Activated CD8-positive, alpha-beta memory T cell treated with anti-CD3 and anti-CD28 coated beads, Interleukin-2, amount 50 U/mL, for 4 hours (primary cell): Measurements from ENCODE around the gene NANOGP8.
"Not testable (repeated sequence)": the region's sequence is repeated elsewhere in the genome, so short reads cannot be mapped to it uniquely, and the experiment has no call there.

Source experiments
- DNase-seq: peaks from one replicate; pipeline ENCODE4 v3.0.0-alpha.2; 2020

Gene NANOGP8

GRCh38 chr15:35092311-35092710, 7.2 kb upstream of the NANOGP8 start:
- no peak for DNase-seq

GRCh38 chr15:35090104-35090807, 5.2 kb upstream of the NANOGP8 start:
- no peak for DNase-seq

GRCh38 chr15:35089551-35089950, 4.5 kb upstream of the NANOGP8 start:
- no peak for DNase-seq

- DNase-seq, result no peak
Measured at GRCh38 chr15:35088329-35088728, 3.2 kb upstream of the NANOGP8 start.

GRCh38 chr15:35087759-35088158, 2.7 kb upstream of the NANOGP8 start:
- no peak for DNase-seq

GRCh38 chr15:35082371-35083348, 2.4 kb downstream of the NANOGP8 start:
- not testable (repeated sequence) for DNase-seq

- DNase-seq, result not testable (repeated sequence)
Measured at GRCh38 chr15:35081626-35082365, 3.3 kb downstream of the NANOGP8 start.

- no peak for DNase-seq
Measured at GRCh38 chr15:35080226-35080625, 4.9 kb downstream of the NANOGP8 start.

GRCh38 chr15:35078221-35078915, 6.7 kb downstream of the NANOGP8 start:
- no peak for DNase-seq

GRCh38 chr15:35071106-35071505, 14.0 kb downstream of the NANOGP8 start:
- DNase-seq, result no peak

- DNase-seq, result no peak
Measured at GRCh38 chr15:35068846-35069475, 16.1 kb downstream of the NANOGP8 start.

GRCh38 chr15:35067496-35068347, 17.4 kb downstream of the NANOGP8 start:
- DNase-seq, result no peak

- DNase-seq, result no peak
Measured at GRCh38 chr15:35066094-35066493, 19.0 kb downstream of the NANOGP8 start.

- DNase-seq, result no peak
Measured at GRCh38 chr15:35064576-35065190, 20.4 kb downstream of the NANOGP8 start.

- no peak for DNase-seq
Measured at GRCh38 chr15:35062738-35063099, 22.4 kb downstream of the NANOGP8 start.

- DNase-seq, result no peak
Measured at GRCh38 chr15:35061825-35062737, 23.0 kb downstream of the NANOGP8 start.

- no peak for DNase-seq
Measured at GRCh38 chr15:35061161-35061824, 23.8 kb downstream of the NANOGP8 start.

- no peak for DNase-seq
Measured at GRCh38 chr15:35060591-35060990, 24.5 kb downstream of the NANOGP8 start.

GRCh38 chr15:35058534-35059054, 26.5 kb downstream of the NANOGP8 start:
- DNase-seq, result no peak
